ENCODE measurements around the gene MAPK7.

MAPK7 gene

GRCh38 chr17:19338031-19338990 is 40.0 kb upstream of the MAPK7 start:
- H3K27me3 Mint-ChIP-seq, result peaks cover 70% of the 10 kb centered on the region
- ATAC-seq, result peak; percentile 92
- H3K4me1 Mint-ChIP-seq, result no peaks in the 10 kb centered on the region
- no peaks in the 10 kb centered on the region for H3K9me3 Mint-ChIP-seq
- DNase-seq, result peak; percentile 53 to 55
- no peak overlapping the region for H3K27ac Mint-ChIP-seq
- no peak overlapping the region for H3K4me3 Mint-ChIP-seq

- H3K27ac Mint-ChIP-seq, result no peak overlapping the region
- H3K4me3 Mint-ChIP-seq, result no peak overlapping the region
- DNase-seq (no peak), ATAC-seq (no peak)
- H3K27me3 Mint-ChIP-seq, result peaks cover 62% of the 10 kb centered on the region
- H3K4me1 Mint-ChIP-seq, result no peaks in the 10 kb centered on the region
- no peaks in the 10 kb centered on the region for H3K9me3 Mint-ChIP-seq
Observed at GRCh38 chr17:19339341-19339815, 38.9 kb upstream of the MAPK7 start.

GRCh38 chr17:19341211-19341631 is 37.1 kb upstream of the MAPK7 start:
- ATAC-seq, result no peak
- Mint-ChIP-seq H3K4me3 (no peak overlapping the region), H3K27me3 (peaks cover 49% of the 10 kb centered on the region)

GRCh38 chr17:19341641-19342610 is 36.4 kb upstream of the MAPK7 start:
- ATAC-seq (no peak), DNase-seq (no peak)
- Mint-ChIP-seq H3K27me3 (peaks cover 43% of the 10 kb centered on the region), H3K27ac (no peak overlapping the region), H3K4me1 (no peaks in the 10 kb centered on the region), H3K9me3 (no peaks in the 10 kb centered on the region), H3K4me3 (no peak overlapping the region)

More at GRCh38 chr17:19341211-19341631, 37.1 kb upstream of the MAPK7 start:
- no peaks in the 10 kb centered on the region for H3K9me3 Mint-ChIP-seq
- DNase-seq, result no peak
- no peak overlapping the region for H3K27ac Mint-ChIP-seq
- H3K4me1 Mint-ChIP-seq, result no peaks in the 10 kb centered on the region

GRCh38 chr17:19342611-19343255 is 35.6 kb upstream of the MAPK7 start:
- no peak overlapping the region for H3K4me3 Mint-ChIP-seq

GRCh38 chr17:19343256-19343630 is 35.1 kb upstream of the MAPK7 start:
- ATAC-seq (no peak), DNase-seq (no peak)
- Mint-ChIP-seq H3K4me3 (no peak overlapping the region), H3K27me3 (peaks cover 34% of the 10 kb centered on the region), H3K4me1 (no peaks in the 10 kb centered on the region), H3K27ac (no peak overlapping the region), H3K9me3 (no peaks in the 10 kb centered on the region)

More at GRCh38 chr17:19342611-19343255, 35.6 kb upstream of the MAPK7 start:
- H3K27me3 Mint-ChIP-seq, result peaks cover 37% of the 10 kb centered on the region
- H3K9me3 Mint-ChIP-seq, result no peaks in the 10 kb centered on the region
- H3K27ac Mint-ChIP-seq, result no peak overlapping the region
- DNase-seq, result no peak
- ATAC-seq, result no peak
- no peaks in the 10 kb centered on the region for H3K4me1 Mint-ChIP-seq

- Mint-ChIP-seq H3K9me3 (no peaks in the 10 kb centered on the region), H3K27ac (no peak overlapping the region), H3K4me3 (no peak overlapping the region), H3K4me1 (no peaks in the 10 kb centered on the region), H3K27me3 (peaks cover 29% of the 10 kb centered on the region)
- no peak for DNase-seq
- peak; percentile 27 for ATAC-seq
Observed at GRCh38 chr17:19343671-19344151, 34.6 kb upstream of the MAPK7 start.

- no peak for DNase-seq
Observed at GRCh38 chr17:19344311-19345066, 33.8 kb upstream of the MAPK7 start.

GRCh38 chr17:19345067-19345460 is 33.2 kb upstream of the MAPK7 start:
- peaks cover 18% of the 10 kb centered on the region for H3K27me3 Mint-ChIP-seq
- DNase-seq, result no peak
- no peak overlapping the region for H3K4me3 Mint-ChIP-seq
- no peak for ATAC-seq
- H3K9me3 Mint-ChIP-seq, result no peaks in the 10 kb centered on the region
- H3K27ac Mint-ChIP-seq, result no peak overlapping the region
- no peaks in the 10 kb centered on the region for H3K4me1 Mint-ChIP-seq

More at GRCh38 chr17:19344311-19345066, 33.8 kb upstream of the MAPK7 start:
- H3K27ac Mint-ChIP-seq, result no peak overlapping the region
- no peak overlapping the region for H3K4me3 Mint-ChIP-seq
- peak; percentile 47 for ATAC-seq
- peaks cover 21% of the 10 kb centered on the region for H3K27me3 Mint-ChIP-seq
- no peaks in the 10 kb centered on the region for H3K9me3 Mint-ChIP-seq
- no peaks in the 10 kb centered on the region for H3K4me1 Mint-ChIP-seq

- DNase-seq (no peak), ATAC-seq (no peak)
- H3K9me3 Mint-ChIP-seq, result no peaks in the 10 kb centered on the region
- no peak overlapping the region for H3K27ac Mint-ChIP-seq
- no peak overlapping the region for H3K4me3 Mint-ChIP-seq
- H3K27me3 Mint-ChIP-seq, result peaks cover 17% of the 10 kb centered on the region
- no peaks in the 10 kb centered on the region for H3K4me1 Mint-ChIP-seq
Observed at GRCh38 chr17:19345486-19346350, 32.6 kb upstream of the MAPK7 start.

- Mint-ChIP-seq H3K27me3 (peaks cover 8% of the 10 kb centered on the region), H3K9me3 (no peaks in the 10 kb centered on the region), H3K4me1 (no peaks in the 10 kb centered on the region), H3K27ac (no peak overlapping the region), H3K4me3 (no peak overlapping the region)
- ATAC-seq, result no peak
- DNase-seq, result no peak
Observed at GRCh38 chr17:19346351-19347255, 31.7 kb upstream of the MAPK7 start.

- no peak for DNase-seq
- H3K9me3 Mint-ChIP-seq, result no peaks in the 10 kb centered on the region
- H3K27ac Mint-ChIP-seq, result no peak overlapping the region
- H3K4me3 Mint-ChIP-seq, result no peak overlapping the region
- no peak for ATAC-seq
- H3K4me1 Mint-ChIP-seq, result no peaks in the 10 kb centered on the region
- H3K27me3 Mint-ChIP-seq, result no peaks in the 10 kb centered on the region
Observed at GRCh38 chr17:19347323-19348080, 30.8 kb upstream of the MAPK7 start.
